ENCODE data around the gene FDXR. TPM values are rescaled to one million over a fixed set of nuclear protein-coding genes. Genes with fewer than 3 reads are reported as not detected.

Gene FDXR
- total and polyA plus RNA-seq, 2 of the 8 experiments (the other 6 are each of a cell fraction or from before 2014, with no cell fraction given) = 24.2 to 31.4 TPM

DNA sequence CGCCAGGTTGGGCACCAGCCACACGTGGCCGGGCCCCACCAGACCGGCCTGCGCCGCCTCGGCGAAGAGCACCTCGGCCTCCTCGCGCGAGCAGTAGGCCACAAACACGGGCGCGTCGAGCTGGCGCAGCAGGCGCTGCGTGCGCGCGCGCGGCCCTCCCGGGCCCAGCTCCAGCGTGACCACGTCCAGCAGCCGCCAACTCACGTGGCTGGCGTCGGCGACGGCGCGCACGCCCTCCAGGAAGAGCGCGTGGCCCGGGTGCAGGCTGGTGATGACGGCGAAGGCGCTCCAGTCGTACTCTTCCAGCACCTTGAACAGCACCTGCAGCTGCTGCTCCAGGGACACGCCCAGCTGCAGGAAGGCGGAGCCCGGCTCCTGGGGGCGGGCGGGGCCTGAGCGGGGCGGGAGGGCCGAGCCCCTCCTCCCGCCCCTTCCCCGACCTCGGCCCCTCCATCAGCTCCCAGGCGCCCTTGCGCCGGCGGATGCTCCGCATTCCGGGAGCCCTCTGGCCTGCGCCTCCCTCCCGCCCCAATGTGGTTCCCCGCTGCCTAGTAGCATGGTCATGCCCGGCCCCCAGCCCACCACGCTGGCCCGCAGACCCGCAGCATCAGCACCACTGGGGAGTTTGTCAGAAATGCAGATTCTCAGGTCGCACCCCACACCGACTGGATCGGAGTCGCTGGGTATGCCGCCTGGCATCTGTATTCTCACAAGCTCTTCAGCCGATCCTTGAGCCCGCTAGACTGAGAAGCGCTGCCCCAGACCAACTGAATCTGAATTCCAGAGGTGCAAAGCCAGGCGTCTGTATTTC, 20.4 kb downstream of the FDXR start:
- FAIRE-seq (no peak), DNase-seq (ENCODE audit: low read depth in 1 of 2, low spot score in 2 of 2) (peak; percentile 71 to 86)
- H3K27me3 ChIP-seq (replicated peaks in 1 of 4; ENCODE audit: control insufficient read depth in 3 of 4, extremely low read depth in 1 of 4, insufficient read depth in 3 of 4, low read length in 3 of 4) = peaks cover 26 to 92% (median 72%) of the 10 kb centered on the region in 4 experiments
- no peak overlapping the region for H3K14ac ChIP-seq (ENCODE audit: insufficient read length)
- H3K23me2 ChIP-seq (ENCODE audit: low read depth, low read length) = peaks cover 4% of the 10 kb centered on the region; the same call in 1 of the 2 replicates
- no peak overlapping the region for H3K56ac ChIP-seq (replicated peaks; ENCODE audit: insufficient read length, low read depth, low read length)
- H3K9ac ChIP-seq (replicated peaks in 1 of 4; ENCODE audit: extremely low read depth in 1 of 4, low read depth in 3 of 4, low read length in 3 of 4) = no peak overlapping the region
- H2BK12ac ChIP-seq (ENCODE audit: low read depth, low read length) = no peak overlapping the region
- H3K79me1 ChIP-seq (ENCODE audit: low read depth, low read length) = no peaks in the 10 kb centered on the region
- H3K23ac ChIP-seq (ENCODE audit: insufficient read length) = no peak overlapping the region
- peak overlapping the region; percentile 48; the same call in 1 of the 2 replicates for H3K18ac ChIP-seq (ENCODE audit: extremely low read depth, low read length)
- 11% methylated on average over 47 of the region's 76 CpGs; no CpG with 5 or more reads in 1 of the 2 experiments for WGBS, 2 experiments (ENCODE audit: extremely low coverage in 1 of 2, insufficient coverage in 1 of 2, insufficient read length in 1 of 2, insufficient replicate concordance in 2 of 2, low coverage in 1 of 2, low lambda C conversion rate in 2 of 2, missing lambda C conversion rate in 1 of 2)
- H4K5ac ChIP-seq (ENCODE audit: insufficient read length, low read depth, low read length) = peak overlapping the region; percentile 69
- POLR2A ChIA-PET (ENCODE audit: partially characterized antibody) = interaction anchor here (1.0 to 3.0 kb wide), 7 partner anchors 10 to 107 kb away, joined by 3 to 23 read pairs (median 5); partner anchors contain the start of gene FDXR
- no peak overlapping the region for H3K27ac ChIP-seq (ENCODE audit: low read depth, low read length)
- peaks cover 5 to 11% of the 10 kb centered on the region in 2 experiments for H4K20me1 ChIP-seq (replicated peaks in 1 of 2; ENCODE audit: control insufficient read depth in 1 of 2, insufficient read depth in 2 of 2, low read length in 2 of 2)
- peak overlapping the region; percentile 72; the same call in 1 of the 2 replicates for H2BK15ac ChIP-seq (ENCODE audit: low read length)
- no peaks in the 10 kb centered on the region for H3K79me2 ChIP-seq (ENCODE audit: control insufficient read depth in 1 of 2, insufficient read depth in 2 of 2, low read length in 2 of 2)
- H3K4me3 ChIP-seq (ENCODE audit: extremely low read depth in 1 of 4, insufficient read depth in 2 of 4, low read depth in 3 of 4, low read length in 4 of 4) = peak overlapping the region; percentile 40 to 70 (median 59)
- no peaks in the 10 kb centered on the region for H3K36me3 ChIP-seq (ENCODE audit: control insufficient read depth in 2 of 4, insufficient read depth in 4 of 4, low read length in 3 of 4)
- peak overlapping the region; percentile 64 for H2BK120ac ChIP-seq (replicated peaks; ENCODE audit: low read depth, low read length)
- H3K9me3 ChIP-seq (ENCODE audit: insufficient read depth in 2 of 2, low read depth in 1 of 2, low read length in 1 of 2) = no peaks in the 10 kb centered on the region; a peak in 1 of 4 replicates
- no peak overlapping the region for H2BK20ac ChIP-seq (ENCODE audit: low read length)
- peak overlapping the region; percentile 54 for H4K91ac ChIP-seq (replicated peaks; ENCODE audit: insufficient read length, low read length)
- peaks cover 0 to 7% (median 3%) of the 10 kb centered on the region in 4 experiments; a peak in 5 of 7 replicates for H3K4me1 ChIP-seq (replicated peaks in 1 of 4; ENCODE audit: control insufficient read depth in 3 of 4, insufficient read depth in 4 of 4, low read length in 3 of 4)
- H2AFZ ChIP-seq (ENCODE audit: low read length) = peak overlapping the region; percentile 75; the same call in 1 of the 2 replicates
- H3K4me2 ChIP-seq (ENCODE audit: insufficient read depth in 1 of 2, low read depth in 2 of 2, low read length in 2 of 2) = peak overlapping the region; percentile 69 to 94
- H2BK5ac ChIP-seq (ENCODE audit: low read depth, low read length) = no peak overlapping the region
- peak overlapping the region; percentile 89 for H4K8ac ChIP-seq (ENCODE audit: extremely low read depth, insufficient read depth, low read length)
- no peak overlapping the region for H3K4ac ChIP-seq (replicated peaks; ENCODE audit: insufficient read length, low read depth, low read length)
- CTCF ChIA-PET (ENCODE audit: partially characterized antibody) = interaction anchor here (1.1 to 99.6 kb wide), 6 partner anchors 9 to 115 kb away, joined by 3 to 2981 read pairs (median 8); partner anchors contain the start of genes FDXR, GRIN2C, NAT9 and RAB37
- H2AK5ac ChIP-seq (ENCODE audit: low read depth, low read length) = no peak overlapping the region
- TF ChIP-seq TCF12 (IDR thresholded peaks at IDR 0.05; ENCODE audit: low read depth, low read length) = peak; percentile 45; the same call in 1 of the 2 replicates
- TF ChIP-seq YY1 (IDR thresholded peaks at IDR 0.05; ENCODE audit: low read depth, low read length) = no peak
- peak; percentile 77 for TF ChIP-seq TEAD4 (IDR thresholded peaks at IDR 0.05; ENCODE audit: low read depth, low read length)
- TF ChIP-seq PHF8 (conservative IDR thresholded peaks at IDR 0.05; ENCODE audit: low read depth, low read length) = no peak
- TF ChIP-seq CREB1 (IDR thresholded peaks at IDR 0.05) = peak; percentile 83
- TF ChIP-seq CHD1 (IDR thresholded peaks at IDR 0.05; ENCODE audit: low read depth, low read length) = no peak
- TF ChIP-seq ASH2L (IDR thresholded peaks at IDR 0.05; ENCODE audit: low read length) = peak; percentile 55
- TF ChIP-seq SAP30 (IDR thresholded peaks at IDR 0.05; ENCODE audit: insufficient read depth, insufficient replicate concordance, low read length) = no peak
- TF ChIP-seq BACH1 (IDR thresholded peaks at IDR 0.05; ENCODE audit: low read length) = peak; percentile 54; the same call in 1 of the 2 replicates
- TF ChIP-seq RAD21 (IDR thresholded peaks at IDR 0.05 in 1 of 2, conservative IDR thresholded peaks at IDR 0.05 in 1 of 2; ENCODE audit: low read depth in 2 of 2, low read length in 2 of 2) = no peak
- TF ChIP-seq SIX5 (IDR thresholded peaks at IDR 0.05; ENCODE audit: low read depth, low read length) = no peak
- no peak for TF ChIP-seq CTBP2 (IDR thresholded peaks at IDR 0.05; ENCODE audit: borderline replicate concordance, insufficient read depth, insufficient read length, low read length)

Measured in H1 (cell line).